ENCODE data around the gene NAA15. TPM values are rescaled to one million over a fixed set of nuclear protein-coding genes. Genes with fewer than 3 reads are reported as not detected.

Gene NAA15
- total RNA-seq, 1 experiment from 2014 or later = 98.9 TPM

- ChIA-PET CTCF (no interaction called here), POLR2A (no interaction called here)
- Mint-ChIP-seq H3K4me3 (no peak overlapping the region), H3K27ac (peak overlapping the region; percentile 42), H3K4me1 (peaks cover 64% of the 10 kb centered on the region), H3K9me3 (no peaks in the 10 kb centered on the region), H3K27me3 (ENCODE audit: low read depth) (no peaks in the 10 kb centered on the region), H3K36me3 (peaks cover 3% of the 10 kb centered on the region; the same call in 1 of the 2 replicates)
- DNase-seq (ENCODE audit: low spot score) (no peak), ATAC-seq (no peak)
- TF ChIP-seq ZNF138 (CRISPR knock-in tag; conservative IDR thresholded peaks at IDR 0.05) (no peak), ZNF396 (CRISPR knock-in tag; IDR thresholded peaks at IDR 0.05; ENCODE audit: borderline replicate concordance) (no peak), E2F4 (CRISPR knock-in tag; IDR thresholded peaks at IDR 0.05; ENCODE audit: borderline replicate concordance, low read depth) (no peak), ESRRA (CRISPR knock-in tag; IDR thresholded peaks at IDR 0.05; ENCODE audit: borderline replicate concordance) (no peak), ZNF121 (CRISPR knock-in tag; IDR thresholded peaks at IDR 0.05) (no peak), HMGXB4 (CRISPR knock-in tag; IDR thresholded peaks at IDR 0.05) (no peak), IRF2 (CRISPR knock-in tag; IDR thresholded peaks at IDR 0.05; ENCODE audit: borderline replicate concordance, low read depth) (no peak), E2F1 (CRISPR knock-in tag; IDR thresholded peaks at IDR 0.05) (no peak)
Measured at GRCh38 chr4:139458543-139458942, 157.2 kb downstream of the NAA15 start.

- peaks cover 64% of the 10 kb centered on the region for H3K4me1 Mint-ChIP-seq
- DNase-seq (ENCODE audit: low spot score) = no peak
- H3K36me3 Mint-ChIP-seq = peaks cover 3% of the 10 kb centered on the region; the same call in 1 of the 2 replicates
- TF ChIP-seq TEAD4 (CRISPR knock-in tag; IDR thresholded peaks at IDR 0.05) = no peak
- no peak for TF ChIP-seq ZNF423 (CRISPR knock-in tag; IDR thresholded peaks at IDR 0.05)
- ATAC-seq = no peak
- H3K4me3 Mint-ChIP-seq = no peak overlapping the region
- CTCF ChIA-PET = interaction anchor here (2.0 kb wide), 1 partner anchor 39 kb away, joined by 11 read pairs; no protein-coding TSS in a partner anchor
- H3K9me3 Mint-ChIP-seq = peaks cover 1% of the 10 kb centered on the region; the same call in 1 of the 2 replicates
- no peaks in the 10 kb centered on the region for H3K27me3 Mint-ChIP-seq (ENCODE audit: low read depth)
- POLR2A ChIA-PET = no interaction called here
- H3K27ac Mint-ChIP-seq = peak overlapping the region; percentile 43
Measured at GRCh38 chr4:139458999-139459398, 157.7 kb downstream of the NAA15 start.

- POLR2A ChIA-PET = interaction anchor here (1.2 kb wide), 1 partner anchor 283 kb away, joined by 3 read pairs; no protein-coding TSS in a partner anchor
- DNase-seq (ENCODE audit: low spot score) (no peak), ATAC-seq (peak; percentile 61)
- peaks cover 3% of the 10 kb centered on the region; the same call in 1 of the 2 replicates for H3K9me3 Mint-ChIP-seq
- peak overlapping the region; percentile 99 for H3K27ac Mint-ChIP-seq
- H3K36me3 Mint-ChIP-seq = peaks cover 3% of the 10 kb centered on the region; the same call in 1 of the 2 replicates
- peaks cover 51% of the 10 kb centered on the region for H3K4me1 Mint-ChIP-seq
- CTCF ChIA-PET = interaction anchor here (0.7 to 2.0 kb wide), 6 partner anchors 37 to 430 kb away, joined by 3 to 11 read pairs (median 3); no protein-coding TSS in a partner anchor
- H3K27me3 Mint-ChIP-seq (ENCODE audit: low read depth) = no peaks in the 10 kb centered on the region
- peak overlapping the region; percentile 41 for H3K4me3 Mint-ChIP-seq
- TF ChIP-seq OVOL2 (CRISPR knock-in tag; IDR thresholded peaks at IDR 0.05; ENCODE audit: borderline replicate concordance) = no peak
- no peak for TF ChIP-seq ZNF396 (CRISPR knock-in tag; IDR thresholded peaks at IDR 0.05; ENCODE audit: borderline replicate concordance)
- TF ChIP-seq RORB (CRISPR knock-in tag; IDR thresholded peaks at IDR 0.05) = no peak
- TF ChIP-seq E2F5 (CRISPR knock-in tag; IDR thresholded peaks at IDR 0.05) = no peak
- TF ChIP-seq ATF2 (CRISPR knock-in tag; IDR thresholded peaks at IDR 0.05; ENCODE audit: borderline replicate concordance, low read depth) = no peak
- TF ChIP-seq CTCF (IDR thresholded peaks at IDR 0.05) = no peak
- no peak for TF ChIP-seq MXD4 (CRISPR knock-in tag; IDR thresholded peaks at IDR 0.05; ENCODE audit: borderline replicate concordance)
- no peak for TF ChIP-seq KAT7 (CRISPR knock-in tag; IDR thresholded peaks at IDR 0.05; ENCODE audit: borderline replicate concordance)
- TF ChIP-seq JUN (CRISPR knock-in tag; IDR thresholded peaks at IDR 0.05) = no peak
- no peak for TF ChIP-seq TP53 (CRISPR knock-in tag; IDR thresholded peaks at IDR 0.05)
- TF ChIP-seq ZNF671 (CRISPR knock-in tag; IDR thresholded peaks at IDR 0.05) = no peak
Measured at GRCh38 chr4:139460565-139460964, 159.3 kb downstream of the NAA15 start.
